ENCODE measurements around the gene EIF3L.

Gene EIF3L

DNA sequence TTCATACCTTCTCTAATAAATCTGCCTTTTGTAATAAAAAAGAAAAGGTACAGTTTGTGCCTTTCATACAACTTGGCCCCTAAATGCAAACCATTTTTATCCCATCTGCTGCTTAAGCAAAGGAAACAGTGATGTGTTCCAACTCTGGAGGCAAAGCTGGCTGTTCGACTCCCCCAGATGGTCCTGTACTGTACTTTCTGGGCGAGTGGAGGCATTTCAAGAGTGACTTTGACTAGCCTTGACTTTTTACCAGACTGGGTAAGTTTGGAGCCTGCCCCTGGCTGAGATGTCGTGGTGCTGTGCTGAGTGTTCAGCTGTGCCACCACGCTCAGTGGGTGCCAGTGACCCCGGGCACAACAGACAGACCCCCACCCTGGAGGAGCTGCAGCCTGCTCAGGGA, 67.1 kb downstream of the EIF3L start:
- H3K4me3 ChIP-seq (ENCODE audit: insufficient read depth, low read length, poor library complexity, severe bottlenecking), result no peak overlapping the region
- no peak overlapping the region for H3K4me2 ChIP-seq (ENCODE audit: low read depth, low read length, poor library complexity, severe bottlenecking)
- no peak for TF ChIP-seq CTCF (IDR thresholded peaks at IDR 0.05; ENCODE audit: insufficient read depth, low read length, poor library complexity, severe bottlenecking)
- no peak for TF ChIP-seq EZH2phosphoT487 (conservative IDR thresholded peaks at IDR 0.05; ENCODE audit: low read length)
- H3K9me2 ChIP-seq (replicated peaks; ENCODE audit: insufficient read depth, low read length), result no peaks in the 10 kb centered on the region
- no peaks in the 10 kb centered on the region for H3K9me3 ChIP-seq (ENCODE audit: insufficient read depth, low read length)
- H4K20me1 ChIP-seq (ENCODE audit: low read depth, low read length), result no peaks in the 10 kb centered on the region
- no peaks in the 10 kb centered on the region for H3K27me3 ChIP-seq (ENCODE audit: low read length)
- H2AFZ ChIP-seq (ENCODE audit: low read depth, low read length, severe bottlenecking), result no peak overlapping the region
- no peak overlapping the region for H3K9ac ChIP-seq (ENCODE audit: low read length)
- H3F3A ChIP-seq (ENCODE audit: insufficient read depth), result no peaks in the 10 kb centered on the region
- no peaks in the 10 kb centered on the region for H3K36me3 ChIP-seq (ENCODE audit: low read length)
- H3K27ac ChIP-seq (ENCODE audit: low read depth, low read length), result no peak overlapping the region
- H3K79me2 ChIP-seq (ENCODE audit: insufficient read depth, low read length), result no peaks in the 10 kb centered on the region

DNA sequence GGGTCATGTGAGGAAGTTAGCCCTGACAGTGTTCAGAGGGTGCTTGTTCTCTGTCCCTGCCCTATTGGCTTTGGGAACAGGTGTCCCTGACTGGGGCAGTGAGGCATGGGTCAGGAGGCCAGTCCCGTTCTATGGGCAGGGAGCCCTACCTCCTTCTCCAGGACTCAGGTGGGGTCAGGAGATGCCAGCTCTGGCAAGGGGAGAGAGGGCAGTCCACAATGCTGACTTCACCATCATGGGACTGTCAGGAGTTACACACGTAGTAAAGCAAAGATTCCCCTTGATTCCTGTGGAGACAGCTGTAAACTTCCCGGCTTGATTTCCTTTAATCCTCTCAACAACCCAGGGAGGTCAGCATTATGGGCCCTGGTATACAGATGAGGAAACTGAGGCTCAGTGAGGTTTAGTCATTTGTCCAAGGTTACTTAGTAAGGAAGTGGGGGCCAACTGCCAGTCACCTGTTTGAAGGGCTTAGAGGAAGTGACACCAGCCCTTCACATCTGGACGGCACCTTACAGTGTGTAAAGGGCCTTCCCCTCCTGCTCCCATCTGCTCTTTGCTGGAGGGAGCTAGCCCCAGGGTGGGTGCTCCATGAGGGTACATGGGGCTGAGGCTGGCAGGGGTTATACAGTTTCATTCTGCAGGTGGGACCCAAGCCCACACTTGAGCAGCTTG, 68.8 kb downstream of the EIF3L start:
- H3F3A ChIP-seq (ENCODE audit: insufficient read depth), result no peaks in the 10 kb centered on the region
- H3K27ac ChIP-seq (ENCODE audit: low read depth, low read length), result no peak overlapping the region
- H3K79me2 ChIP-seq (ENCODE audit: insufficient read depth, low read length), result no peaks in the 10 kb centered on the region
- H3K27me3 ChIP-seq (ENCODE audit: low read length), result no peaks in the 10 kb centered on the region
- H2AFZ ChIP-seq (ENCODE audit: low read depth, low read length, severe bottlenecking), result no peak overlapping the region
- no peak overlapping the region for H3K4me2 ChIP-seq (ENCODE audit: low read depth, low read length, poor library complexity, severe bottlenecking)
- H3K9me3 ChIP-seq (ENCODE audit: insufficient read depth, low read length), result no peaks in the 10 kb centered on the region
- no peak overlapping the region for H3K4me3 ChIP-seq (ENCODE audit: insufficient read depth, low read length, poor library complexity, severe bottlenecking)
- no peaks in the 10 kb centered on the region for H3K36me3 ChIP-seq (ENCODE audit: low read length)
- no peak overlapping the region for H3K9ac ChIP-seq (ENCODE audit: low read length)
- no peaks in the 10 kb centered on the region for H3K9me2 ChIP-seq (replicated peaks; ENCODE audit: insufficient read depth, low read length)
- TF ChIP-seq EZH2phosphoT487 (conservative IDR thresholded peaks at IDR 0.05; ENCODE audit: low read length) (no peak), CTCF (IDR thresholded peaks at IDR 0.05; ENCODE audit: insufficient read depth, low read length, poor library complexity, severe bottlenecking) (no peak)
- no peaks in the 10 kb centered on the region for H4K20me1 ChIP-seq (ENCODE audit: low read depth, low read length)

- H2AFZ ChIP-seq (ENCODE audit: low read depth, low read length, severe bottlenecking), result no peak overlapping the region
- H3K36me3 ChIP-seq (ENCODE audit: low read length), result no peaks in the 10 kb centered on the region
- H3K9me3 ChIP-seq (ENCODE audit: insufficient read depth, low read length), result no peaks in the 10 kb centered on the region
- H3K9me2 ChIP-seq (replicated peaks; ENCODE audit: insufficient read depth, low read length), result no peaks in the 10 kb centered on the region
- no peak for TF ChIP-seq EZH2phosphoT487 (conservative IDR thresholded peaks at IDR 0.05; ENCODE audit: low read length)
- no peak for TF ChIP-seq CTCF (IDR thresholded peaks at IDR 0.05; ENCODE audit: insufficient read depth, low read length, poor library complexity, severe bottlenecking)
- H3K27ac ChIP-seq (ENCODE audit: low read depth, low read length), result no peak overlapping the region
- no peaks in the 10 kb centered on the region for H4K20me1 ChIP-seq (ENCODE audit: low read depth, low read length)
- H3K79me2 ChIP-seq (ENCODE audit: insufficient read depth, low read length), result no peaks in the 10 kb centered on the region
- no peak overlapping the region for H3K4me3 ChIP-seq (ENCODE audit: insufficient read depth, low read length, poor library complexity, severe bottlenecking)
- H3F3A ChIP-seq (ENCODE audit: insufficient read depth), result no peaks in the 10 kb centered on the region
- H3K4me2 ChIP-seq (ENCODE audit: low read depth, low read length, poor library complexity, severe bottlenecking), result no peak overlapping the region
- H3K9ac ChIP-seq (ENCODE audit: low read length), result no peak overlapping the region
- no peaks in the 10 kb centered on the region for H3K27me3 ChIP-seq (ENCODE audit: low read length)
These were observed 69.5 kb downstream of the EIF3L start for GRCh38 chr22:37918580-37919270.
